ENCODE data around the gene ADARB2. TPM values are rescaled to one million over a fixed set of nuclear protein-coding genes. Genes with fewer than 3 reads are reported as not detected.

ADARB2 gene
- total and polyA plus RNA-seq, 7 experiments from 2014 or later: 0.05 to 13.6 (median 6.3) TPM; not detected in 3

DNA sequence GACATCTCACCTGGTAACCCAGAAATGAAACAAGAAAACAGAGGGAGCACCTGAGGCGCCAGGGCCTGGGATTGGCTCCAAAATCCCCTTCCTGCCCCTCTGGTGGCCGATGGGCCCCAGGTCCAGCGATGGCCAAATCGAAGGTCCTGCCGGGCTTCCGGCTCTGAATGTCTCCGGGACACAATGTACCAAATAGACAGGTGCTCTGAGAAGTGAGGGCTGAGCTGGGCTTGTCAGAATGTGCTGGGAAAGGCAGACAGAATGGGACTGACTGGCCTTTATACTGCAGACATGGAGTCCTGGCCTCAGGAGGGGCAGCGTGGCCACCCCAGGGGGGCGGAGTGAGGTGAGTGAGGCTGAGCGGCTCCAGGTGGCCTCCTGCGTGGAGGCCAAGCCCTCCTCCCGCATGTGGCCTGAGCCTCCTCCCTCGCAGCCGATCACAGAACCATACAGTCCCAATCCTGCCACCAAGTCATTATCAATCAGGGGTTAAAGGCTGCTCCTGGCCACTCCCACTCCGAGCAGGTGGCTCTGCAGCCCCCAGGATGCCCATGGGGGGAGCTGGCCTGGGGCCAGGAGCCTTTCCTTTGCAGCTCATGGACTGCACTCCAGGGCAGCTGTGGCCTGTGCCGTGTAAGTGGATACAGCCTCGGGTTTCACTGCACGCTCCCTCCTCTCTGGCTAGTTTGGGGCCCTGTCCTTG is 185.5 kb downstream of the ADARB2 start:
- no peak overlapping the region for H3K27ac ChIP-seq (ENCODE audit: low read depth, low read length)
- H3K27me3 ChIP-seq (ENCODE audit: control insufficient read depth in 2 of 2, insufficient read depth in 2 of 2, low read length in 2 of 2): no peaks in the 10 kb centered on the region
- Mint-ChIP-seq H3K4me3 (no peak overlapping the region), H3K27ac (no peak overlapping the region), H3K4me1 (peaks cover 0 to 22% (median 0%) of the 10 kb centered on the region in 7 donors), H3K36me3 (no peaks in the 10 kb centered on the region), H3K27me3 (peaks cover 0 to 4% (median 0%) of the 10 kb centered on the region in 5 donors), H3K9me3 (peaks cover 0 to 5% (median 0%) of the 10 kb centered on the region in 11 donors)
- ChIA-PET CTCF (no interaction called here), POLR2A (no interaction called here)
- H3K4me3 ChIP-seq (ENCODE audit: low read length): no peak overlapping the region
- ATAC-seq (no peak), DNase-seq (no peak)
- no peaks in the 10 kb centered on the region for H3K4me1 ChIP-seq (ENCODE audit: control insufficient read depth in 2 of 2, insufficient read depth in 2 of 2, low read length in 2 of 2)
- intact Hi-C loops (cut with micrococcal nuclease): no loop called here
- peaks cover 0 to 3% (median 0%) of the 10 kb centered on the region in 3 experiments for H3K9me3 ChIP-seq (ENCODE audit: control insufficient read depth in 2 of 3, low read length in 3 of 3)
- no peaks in the 10 kb centered on the region for H3K36me3 ChIP-seq (ENCODE audit: control insufficient read depth in 2 of 3, insufficient read depth in 3 of 3, low read length in 3 of 3)

GRCh38 chr10:1550616-1551015 is 186.7 kb downstream of the ADARB2 start:
- H3K27me3 ChIP-seq (ENCODE audit: control insufficient read depth in 2 of 2, insufficient read depth in 2 of 2, low read length in 2 of 2): no peaks in the 10 kb centered on the region
- H3K36me3 ChIP-seq (ENCODE audit: control insufficient read depth in 2 of 3, insufficient read depth in 3 of 3, low read length in 3 of 3): no peaks in the 10 kb centered on the region
- H3K4me3 ChIP-seq (ENCODE audit: low read length): no peak overlapping the region
- ATAC-seq (no peak), DNase-seq (no peak)
- Mint-ChIP-seq H3K27me3 (peaks cover 0 to 8% (median 0%) of the 10 kb centered on the region in 5 donors), H3K4me3 (no peak overlapping the region), H3K27ac (peak overlapping the region in 1 of 9 donors; percentile 20), H3K36me3 (no peaks in the 10 kb centered on the region), H3K4me1 (peaks cover 0 to 22% (median 0%) of the 10 kb centered on the region in 7 donors), H3K9me3 (peaks cover 0 to 5% (median 0%) of the 10 kb centered on the region in 11 donors)
- intact Hi-C loops (cut with micrococcal nuclease): no loop called here
- no peaks in the 10 kb centered on the region for H3K4me1 ChIP-seq (ENCODE audit: control insufficient read depth in 2 of 2, insufficient read depth in 2 of 2, low read length in 2 of 2)
- peaks cover 0 to 3% (median 0%) of the 10 kb centered on the region in 3 experiments for H3K9me3 ChIP-seq (ENCODE audit: control insufficient read depth in 2 of 3, low read length in 3 of 3)
- CTCF ChIA-PET: no interaction called here
- POLR2A ChIA-PET: no interaction called here
- no peak overlapping the region for H3K27ac ChIP-seq (ENCODE audit: low read depth, low read length)

DNA sequence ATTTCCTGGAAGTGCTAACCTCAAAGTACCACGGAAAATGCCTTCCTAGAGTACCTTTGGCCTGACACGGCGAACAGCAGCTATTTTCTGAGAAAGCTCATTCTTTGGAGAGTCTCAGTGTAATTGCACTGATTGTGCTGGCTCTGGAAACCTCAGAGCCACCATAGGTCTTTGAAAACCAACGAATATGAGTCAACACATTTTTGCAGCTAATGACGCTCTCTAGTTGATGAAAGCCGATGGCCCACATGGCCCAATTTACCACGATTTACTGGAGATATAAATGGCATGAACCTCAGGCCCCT is 187.1 kb downstream of the ADARB2 start:
- CTCF ChIA-PET: no interaction called here
- peaks cover 0 to 3% (median 0%) of the 10 kb centered on the region in 3 experiments for H3K9me3 ChIP-seq (ENCODE audit: control insufficient read depth in 2 of 3, low read length in 3 of 3)
- no peak overlapping the region for H3K27ac ChIP-seq (ENCODE audit: low read depth, low read length)
- H3K27me3 ChIP-seq (ENCODE audit: control insufficient read depth in 2 of 2, insufficient read depth in 2 of 2, low read length in 2 of 2): no peaks in the 10 kb centered on the region
- intact Hi-C loops (cut with micrococcal nuclease): no loop called here
- ATAC-seq (no peak), DNase-seq (no peak)
- POLR2A ChIA-PET: no interaction called here
- Mint-ChIP-seq H3K27me3 (peaks cover 0 to 8% (median 0%) of the 10 kb centered on the region in 5 donors), H3K4me1 (peaks cover 0 to 22% (median 0%) of the 10 kb centered on the region in 7 donors), H3K36me3 (no peaks in the 10 kb centered on the region), H3K4me3 (peak overlapping the region in 1 of 10 donors; percentile 8), H3K9me3 (peaks cover 0 to 5% (median 0%) of the 10 kb centered on the region in 11 donors), H3K27ac (peak overlapping the region in 1 of 9 donors; percentile 20)
- H3K4me3 ChIP-seq (ENCODE audit: low read length): no peak overlapping the region
- H3K36me3 ChIP-seq (ENCODE audit: control insufficient read depth in 2 of 3, insufficient read depth in 3 of 3, low read length in 3 of 3): no peaks in the 10 kb centered on the region
- H3K4me1 ChIP-seq (ENCODE audit: control insufficient read depth in 2 of 2, insufficient read depth in 2 of 2, low read length in 2 of 2): no peaks in the 10 kb centered on the region

DNA sequence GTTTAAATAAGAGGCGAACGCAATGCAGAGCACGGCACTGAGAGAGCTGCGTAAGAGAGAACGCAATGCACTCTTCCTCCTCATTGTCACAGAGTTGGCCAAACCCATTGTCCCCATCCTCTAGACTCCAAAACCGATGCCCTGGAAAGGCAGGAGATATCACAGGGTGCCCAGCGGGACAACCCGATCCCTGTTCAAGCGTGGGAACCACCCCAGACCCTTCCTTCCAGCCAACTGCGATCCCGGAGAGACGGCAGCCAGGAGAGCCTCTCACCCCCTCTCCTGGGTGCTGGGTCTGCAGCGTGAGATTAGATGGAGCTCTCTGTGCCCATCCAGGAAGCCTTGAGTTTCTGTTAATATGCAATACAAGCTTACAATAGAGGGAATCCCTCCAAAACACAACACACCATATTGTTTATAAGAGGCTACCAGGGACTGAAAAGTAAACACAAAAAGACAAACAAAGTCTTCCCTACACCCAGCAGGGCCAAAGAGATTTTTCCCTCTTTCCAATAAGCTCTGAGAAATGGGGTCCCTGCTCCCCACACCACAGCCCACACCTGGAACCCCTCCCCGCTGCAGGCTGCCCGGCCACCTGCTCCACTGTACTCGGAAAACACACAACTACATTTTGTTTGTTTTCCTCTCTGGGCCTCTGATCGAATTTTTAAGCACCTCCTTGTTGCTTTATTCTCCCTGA is 187.6 kb downstream of the ADARB2 start:
- no peak overlapping the region for H3K27ac ChIP-seq (ENCODE audit: low read depth, low read length)
- CTCF ChIA-PET: no interaction called here
- no peaks in the 10 kb centered on the region for H3K36me3 ChIP-seq (ENCODE audit: control insufficient read depth in 2 of 3, insufficient read depth in 3 of 3, low read length in 3 of 3)

GRCh38 chr10:1548596-1548995 is 188.7 kb downstream of the ADARB2 start:
- H3K4me3 Mint-ChIP-seq: no peak overlapping the region
- Histone ChIP-seq H3K27ac (ENCODE audit: low read depth, low read length) (no peak overlapping the region), H3K27me3 (ENCODE audit: control insufficient read depth in 2 of 2, insufficient read depth in 2 of 2, low read length in 2 of 2) (no peaks in the 10 kb centered on the region), H3K36me3 (ENCODE audit: control insufficient read depth in 2 of 3, insufficient read depth in 3 of 3, low read length in 3 of 3) (no peaks in the 10 kb centered on the region), H3K4me3 (ENCODE audit: low read length) (no peak overlapping the region), H3K9me3 (ENCODE audit: control insufficient read depth in 2 of 3, low read length in 3 of 3) (peaks cover 0 to 3% (median 0%) of the 10 kb centered on the region in 3 experiments), H3K4me1 (ENCODE audit: control insufficient read depth in 2 of 2, insufficient read depth in 2 of 2, low read length in 2 of 2) (no peaks in the 10 kb centered on the region)
- ChIA-PET POLR2A (no interaction called here), CTCF (no interaction called here)
- intact Hi-C loops (cut with micrococcal nuclease): no loop called here
- DNase-seq (no peak), ATAC-seq (no peak)
- peaks cover 0 to 8% (median 0%) of the 10 kb centered on the region in 5 donors for H3K27me3 Mint-ChIP-seq
- no peak overlapping the region for H3K27ac Mint-ChIP-seq
- H3K9me3 Mint-ChIP-seq: peaks cover 0 to 5% (median 0%) of the 10 kb centered on the region in 11 donors
- H3K36me3 Mint-ChIP-seq: no peaks in the 10 kb centered on the region
- peaks cover 0 to 22% (median 0%) of the 10 kb centered on the region in 7 donors for H3K4me1 Mint-ChIP-seq

More for the DNA sequence above, 187.6 kb downstream of the ADARB2 start:
- DNase-seq (no peak), ATAC-seq (no peak)
- Mint-ChIP-seq H3K9me3 (peaks cover 0 to 5% (median 0%) of the 10 kb centered on the region in 11 donors), H3K27me3 (peaks cover 0 to 8% (median 0%) of the 10 kb centered on the region in 5 donors), H3K4me3 (peak overlapping the region in 1 of 10 donors; percentile 8), H3K27ac (no peak overlapping the region), H3K36me3 (no peaks in the 10 kb centered on the region), H3K4me1 (peaks cover 0 to 22% (median 0%) of the 10 kb centered on the region in 7 donors)
- Histone ChIP-seq H3K4me1 (ENCODE audit: control insufficient read depth in 2 of 2, insufficient read depth in 2 of 2, low read length in 2 of 2) (no peaks in the 10 kb centered on the region), H3K9me3 (ENCODE audit: control insufficient read depth in 2 of 3, low read length in 3 of 3) (peaks cover 0 to 3% (median 0%) of the 10 kb centered on the region in 3 experiments), H3K27me3 (ENCODE audit: control insufficient read depth in 2 of 2, insufficient read depth in 2 of 2, low read length in 2 of 2) (no peaks in the 10 kb centered on the region), H3K4me3 (ENCODE audit: low read length) (no peak overlapping the region)
- intact Hi-C loops (cut with micrococcal nuclease): no loop called here
- POLR2A ChIA-PET: no interaction called here

DNA sequence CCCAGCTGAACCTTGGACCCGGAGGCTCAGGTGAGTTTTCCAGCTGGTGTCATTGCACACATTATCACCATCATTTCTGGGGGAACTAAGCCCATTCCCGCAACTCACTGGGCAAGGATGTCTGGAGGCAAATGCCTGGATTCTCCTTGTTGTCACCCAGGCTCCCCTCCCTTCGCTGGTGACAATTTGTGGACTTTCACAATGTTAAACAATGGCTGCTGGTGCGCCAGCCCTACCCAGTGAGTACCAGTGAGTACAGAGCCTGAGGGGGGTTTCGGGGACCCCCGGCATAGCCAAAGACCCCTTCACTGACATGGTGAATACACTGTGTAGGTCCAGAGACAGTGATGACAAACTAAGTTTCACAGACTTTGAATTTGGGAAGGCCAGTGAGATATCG is 189.2 kb downstream of the ADARB2 start:
- H3K4me1 ChIP-seq (ENCODE audit: control insufficient read depth in 2 of 2, insufficient read depth in 2 of 2, low read length in 2 of 2): no peaks in the 10 kb centered on the region
- no peaks in the 10 kb centered on the region for H3K36me3 ChIP-seq (ENCODE audit: control insufficient read depth in 2 of 3, insufficient read depth in 3 of 3, low read length in 3 of 3)
- intact Hi-C loops (cut with micrococcal nuclease): no loop called here
- no peak overlapping the region for H3K4me3 ChIP-seq (ENCODE audit: low read length)
- no peaks in the 10 kb centered on the region for H3K27me3 ChIP-seq (ENCODE audit: control insufficient read depth in 2 of 2, insufficient read depth in 2 of 2, low read length in 2 of 2)
- ChIA-PET CTCF (no interaction called here), POLR2A (no interaction called here)
- H3K27ac Mint-ChIP-seq: no peak overlapping the region
- H3K27ac ChIP-seq (ENCODE audit: low read depth, low read length): no peak overlapping the region
- DNase-seq: no peak
- no peak overlapping the region for H3K4me3 Mint-ChIP-seq
- H3K4me1 Mint-ChIP-seq: peaks cover 0 to 22% (median 0%) of the 10 kb centered on the region in 7 donors
- peaks cover 0 to 5% (median 0%) of the 10 kb centered on the region in 11 donors for H3K9me3 Mint-ChIP-seq
- peaks cover 0 to 3% (median 0%) of the 10 kb centered on the region in 3 experiments for H3K9me3 ChIP-seq (ENCODE audit: control insufficient read depth in 2 of 3, low read length in 3 of 3)
- no peak for ATAC-seq
- H3K36me3 Mint-ChIP-seq: no peaks in the 10 kb centered on the region
- peaks cover 0 to 8% (median 0%) of the 10 kb centered on the region in 5 donors for H3K27me3 Mint-ChIP-seq

Measured in naive thymus-derived CD4-positive, alpha-beta T cell (primary cell).